ENCODE results near the gene DCAF8. TPM values are rescaled to one million over a fixed set of nuclear protein-coding genes. Genes with fewer than 3 reads are reported as not detected.
A peak's percentile ranks its signal among the peaks of the same experiment; 100 is the strongest.

Gene DCAF8
- total RNA-seq, 2 donors from 2014 or later = 133 to 172 TPM

- Histone ChIP-seq H3K4me1 (replicated peaks) (no peaks in the 10 kb centered on the region), H3K9me3 (no peaks in the 10 kb centered on the region), H3K27ac (peak overlapping the region; percentile 6 to 36), H3K4me3 (no peak overlapping the region), H3K27me3 (replicated peaks; ENCODE audit: insufficient read depth) (no peaks in the 10 kb centered on the region), H3K36me3 (peaks cover 2 to 19% of the 10 kb centered on the region in 2 donors)
- TF ChIP-seq POLR2AphosphoS5 (IDR thresholded peaks at IDR 0.05) (no peak), POLR2A (IDR thresholded peaks at IDR 0.05) (no peak), CTCF (IDR thresholded peaks at IDR 0.05) (no peak)
- intact Hi-C loops (cut with DNase I) = no loop called here
- DNase-seq (ENCODE audit: low spot score) = no peak
- 24% methylated on average over 10 of the region's 10 CpGs for WGBS
These were observed 44.8 kb downstream of the DCAF8 start for GRCh38 chr1:160217481-160218051.

GRCh38 chr1:160216301-160216700, 46.0 kb downstream of the DCAF8 start:
- Histone ChIP-seq H3K36me3 (peaks cover 6 to 15% of the 10 kb centered on the region in 2 donors), H3K4me1 (replicated peaks) (no peaks in the 10 kb centered on the region), H3K27ac (no peak overlapping the region)

GRCh38 chr1:160214481-160215140, 47.7 kb downstream of the DCAF8 start:
- Histone ChIP-seq H3K4me1 (replicated peaks) (no peaks in the 10 kb centered on the region), H3K27ac (peak overlapping the region; percentile 14 to 55), H3K4me3 (no peak overlapping the region), H3K9me3 (no peaks in the 10 kb centered on the region), H3K27me3 (replicated peaks; ENCODE audit: insufficient read depth) (no peaks in the 10 kb centered on the region), H3K36me3 (peaks cover 6 to 7% of the 10 kb centered on the region in 2 donors)
- 48% methylated on average over 3 of the region's 3 CpGs for WGBS
- TF ChIP-seq POLR2A (IDR thresholded peaks at IDR 0.05) = no peak
- peak; percentile 15 for TF ChIP-seq POLR2AphosphoS5 (IDR thresholded peaks at IDR 0.05)
- no peak for TF ChIP-seq CTCF (IDR thresholded peaks at IDR 0.05)
- intact Hi-C loops (cut with DNase I) = no loop called here
- DNase-seq (ENCODE audit: low spot score) = peak; percentile 43

More at GRCh38 chr1:160216301-160216700, 46.0 kb downstream of the DCAF8 start:
- DNase-seq (ENCODE audit: low spot score) = no peak
- TF ChIP-seq CTCF (IDR thresholded peaks at IDR 0.05) = no peak
- Histone ChIP-seq H3K4me3 (no peak overlapping the region), H3K9me3 (no peaks in the 10 kb centered on the region), H3K27me3 (replicated peaks; ENCODE audit: insufficient read depth) (no peaks in the 10 kb centered on the region)
- intact Hi-C loops (cut with DNase I) = no loop called here

GRCh38 chr1:160211046-160211790, 51.1 kb downstream of the DCAF8 start:
- Histone ChIP-seq H3K27me3 (replicated peaks; ENCODE audit: insufficient read depth) (no peaks in the 10 kb centered on the region), H3K9me3 (no peaks in the 10 kb centered on the region), H3K36me3 (peaks cover 6 to 7% of the 10 kb centered on the region in 2 donors), H3K4me3 (no peak overlapping the region), H3K27ac (no peak overlapping the region), H3K4me1 (replicated peaks) (peaks cover 6% of the 10 kb centered on the region)
- TF ChIP-seq POLR2A (IDR thresholded peaks at IDR 0.05) (no peak), CTCF (IDR thresholded peaks at IDR 0.05) (no peak), POLR2AphosphoS5 (IDR thresholded peaks at IDR 0.05) (no peak)
- intact Hi-C loops (cut with DNase I) = no loop called here
- WGBS = 72% methylated on average over 10 of the region's 10 CpGs
- no peak for DNase-seq (ENCODE audit: low spot score)

Measured in prostate gland (tissue), 2 donors.